IMR-90 (cell line): Measurements from ENCODE around the gene OSGEP. TPM values are rescaled to one million over a fixed set of nuclear protein-coding genes. Genes with fewer than 3 reads are reported as not detected.

Source experiments
- ATAC-seq: fragments of 200-7000 bp; cut with Tn5 transposase; 2 replicates; pipeline ENCODE4 v1.9.1; 2020; ENCODE audit warnings: low read depth, mild to moderate bottlenecking, moderate library complexity
- BruUV-seq: library from RNA; stranded (reverse); fragments of 400-500 nt; replicated peaks from 2 replicates; lab custom pipeline; 2021; lab: Mats Ljungman, UMichigan
- CTCF ChIA-PET: fragments of 300-600 bp; formaldehyde crosslinking; extraction: SDS; loops from one replicate; lab custom pipeline; 2021; ENCODE audit warnings: antibody characterized with exemption; lab: Yijun Ruan, JAX
- POLR2A ChIA-PET: fragments of 300-600 bp; sonication (Branson Sonifier 250); formaldehyde crosslinking; loops from one replicate; lab custom pipeline; 2022; ENCODE audit warnings: antibody characterized with exemption; ENCODE audit not compliant: unreplicated experiment; lab: Charles Lee
- DNase-seq: peaks from one replicate; pipeline ENCODE4 v3.0.0; 2013
- H2AFZ ChIP-seq: replicated peaks from 2 replicates; pipeline ENCODE3; 2013; ENCODE audit warnings: low read length, mild to moderate bottlenecking; ENCODE audit not compliant: poor library complexity
- H2AK5ac ChIP-seq: 2 replicates; pipeline ENCODE4 v1.6.1; 2013; ENCODE audit warnings: low read depth, low read length, inconsistent platforms
- H2AK9ac ChIP-seq: replicated peaks from 2 replicates; pipeline ENCODE3; 2013; ENCODE audit warnings: mild to moderate bottlenecking, low read depth, low read length, moderate library complexity; ENCODE audit not compliant: poor library complexity
- H2BK120ac ChIP-seq: 2 replicates; pipeline ENCODE4 v1.6.1; 2013; ENCODE audit warnings: low read depth, low read length, inconsistent platforms
- H2BK15ac ChIP-seq: 3 replicates; pipeline ENCODE4 v1.6.1; 2013; ENCODE audit warnings: low read depth, low read length, inconsistent platforms
- H2BK20ac ChIP-seq: 2 replicates; pipeline ENCODE4 v1.6.1; 2013; ENCODE audit warnings: low read depth, mild to moderate bottlenecking, inconsistent platforms, low read length, moderate library complexity
- H2BK5ac ChIP-seq: 2 replicates; pipeline ENCODE4 v1.6.1; 2013; ENCODE audit warnings: mild to moderate bottlenecking, low read depth, low read length, inconsistent platforms; ENCODE audit not compliant: poor library complexity, severe bottlenecking
- H3K14ac ChIP-seq: replicated peaks from 2 replicates; pipeline ENCODE4 v1.6.1; 2013; ENCODE audit warnings: low read depth, low read length, inconsistent platforms
- H3K18ac ChIP-seq: 2 replicates; pipeline ENCODE4 v1.6.1; 2013; ENCODE audit warnings: low read depth, low read length, control low read depth
- H3K23ac ChIP-seq: 2 replicates; pipeline ENCODE4 v1.6.1; 2013; ENCODE audit warnings: low read depth, low read length, inconsistent platforms
- H3K27ac ChIP-seq: 2 replicates; pipeline ENCODE4 v1.5.1; 2013; ENCODE audit warnings: mild to moderate bottlenecking, control low read depth, low read length; ENCODE audit not compliant: insufficient read depth
- H3K27me3 ChIP-seq: 2 replicates; pipeline ENCODE4 v1.6.1; 2013; ENCODE audit warnings: low read length; ENCODE audit not compliant: control insufficient read depth, insufficient read depth
- H3K36me3 ChIP-seq: 2 replicates; pipeline ENCODE4 v1.6.1; 2013; ENCODE audit warnings: low read length, mixed read lengths; ENCODE audit not compliant: control insufficient read depth, insufficient read depth
- H3K4ac ChIP-seq: 2 replicates; pipeline ENCODE4 v1.6.1; 2013; ENCODE audit warnings: low read depth, low read length, inconsistent platforms
- H3K4me1 ChIP-seq: 2 replicates; pipeline ENCODE4 v1.6.1; 2013; ENCODE audit warnings: low read length, mixed read lengths; ENCODE audit not compliant: control insufficient read depth, insufficient read depth
- H3K4me2 ChIP-seq: 2 replicates; pipeline ENCODE4 v1.6.1; 2013; ENCODE audit warnings: low read depth, mild to moderate bottlenecking, control low read depth, low read length, moderate library complexity
- H3K4me3 ChIP-seq: 2 replicates; pipeline ENCODE4 v1.5.1; 2013; ENCODE audit warnings: low read depth, mild to moderate bottlenecking, control low read depth, low read length, moderate library complexity; ENCODE audit not compliant: insufficient read depth
- H3K56ac ChIP-seq: 2 replicates; pipeline ENCODE4 v1.6.1; 2013; ENCODE audit warnings: low read length, inconsistent platforms; ENCODE audit not compliant: insufficient read depth; ENCODE audit errors: extremely low read depth
- H3K79me1 ChIP-seq, 2 experiments: 2 replicates each; pipeline ENCODE4 v1.6.1; 2013; ENCODE audit warnings: low read length in 2 of 2, inconsistent platforms in 1 of 2, low read depth in 1 of 2
- H3K9ac ChIP-seq: 2 replicates; pipeline ENCODE4 v1.6.1; 2013; ENCODE audit warnings: low read depth, low read length, control low read depth
- H3K9me1 ChIP-seq: 2 replicates; pipeline ENCODE4 v1.6.1; 2013; ENCODE audit warnings: low read length, inconsistent platforms; ENCODE audit not compliant: insufficient read depth
- H3K9me3 ChIP-seq: 2 replicates; pipeline ENCODE4 v1.6.1; 2013; ENCODE audit warnings: low read length; ENCODE audit not compliant: control insufficient read depth, insufficient read depth
- H4K20me1 ChIP-seq: 2 replicates; pipeline ENCODE4 v1.6.1; 2013; ENCODE audit warnings: low read length, inconsistent platforms; ENCODE audit not compliant: insufficient read depth
- H4K5ac ChIP-seq: 2 replicates; pipeline ENCODE4 v1.6.1; 2013; ENCODE audit warnings: mild to moderate bottlenecking, low read depth, low read length, control low read depth
- H4K8ac ChIP-seq, 2 experiments: 2 replicates each; pipeline ENCODE4 v1.6.1; 2013; ENCODE audit warnings: low read depth in 2 of 2, low read length in 2 of 2, control low read depth in 1 of 2, inconsistent platforms in 1 of 2
- H4K91ac ChIP-seq: 2 replicates; pipeline ENCODE4 v1.6.1; 2013; ENCODE audit warnings: low read depth, low read length, inconsistent platforms; ENCODE audit not compliant: insufficient read depth
- ELK1 ChIP-seq: fragments of 150-350 bp; IDR thresholded peaks from 2 replicates; pipeline ENCODE4 v1.6.1; 2016; ENCODE audit warnings: low read depth, mild to moderate bottlenecking, low read length, moderate library complexity, borderline replicate concordance
- MXI1 ChIP-seq: IDR thresholded peaks from 2 replicates; pipeline ENCODE4 v1.6.1; 2012; ENCODE audit warnings: low read depth, mild to moderate bottlenecking, low read length, moderate library complexity, borderline replicate concordance
- POLR2A ChIP-seq: IDR thresholded peaks from 2 replicates; pipeline ENCODE4 v1.6.1; 2012; ENCODE audit warnings: mild to moderate bottlenecking, low read depth, low read length
- WGBS, 2 experiments: methylation state at CpG; one replicate each; pipeline versions ENCODE4 v1.1.5 to v1.1.7; 2013; ENCODE audit warnings: missing lambda C conversion rate in 2 of 2; ENCODE audit not compliant: insufficient read length in 1 of 2; ENCODE audit errors: extremely low coverage in 2 of 2; 5-methylcytosine and 5-hydroxymethylcytosine counted together
- dilution Hi-C: fragments of 300-500 bp; cut with HindIII; formaldehyde crosslinking; loops from one replicate; pipeline ENCODE4 v1.14.3; 2018; ENCODE audit warnings: low sequenced_read_pairs; ENCODE audit not compliant: unreplicated experiment
- in situ Hi-C: fragments of 300-500 bp; cut with MboI; formaldehyde crosslinking; loops from 3 replicates; pipeline ENCODE4 v1.14.3; 2019; ENCODE audit warnings: low sequenced_read_pairs, inconsistent platforms, mixed read lengths
- intact Hi-C: fragments of 100-400 bp; cut with micrococcal nuclease; formaldehyde crosslinking; loops from 2 replicates; pipeline ENCODE4 v1.10.0; 2022
- polyA plus RNA-seq, 3 experiments: library from polyadenylated mRNA; depleted of rRNA; stranded (reverse); fragments of >200 nt; gene quantifications; 2 replicates each; pipeline ENCODE4 v1.2.3, GENCODE V29; 2012; ENCODE audit warnings: low replicate concordance in 1 of 3
- total RNA-seq: library from RNA; depleted of rRNA; stranded (reverse); fragments of >200 nt; gene quantifications from 2 replicates; pipeline ENCODE4 v1.2.3, GENCODE V29; 2012

The OSGEP gene
- total and polyA plus RNA-seq, 2 of the 4 experiments (the other 2 are of a cell fraction): 24.7 to 32.4 TPM

GRCh38 chr14:20469242-20469889 lies 14.8 kb upstream of the OSGEP start, which contains the start of gene PNP:
TSS of gene PNP (plus strand) at chr14:20469406. CDS start at chr14:20469525, 119 bp downstream.
- Histone ChIP-seq H3K9ac (peak within 1 kb of the TSS; percentile 75), H3K14ac (peak within 1 kb of the TSS; percentile 71), H2AFZ (peak within 1 kb of the TSS; percentile 88), H4K5ac (peak within 1 kb of the TSS; percentile 11; the same call in 1 of the 2 replicates), H2BK120ac (peak within 1 kb of the TSS; percentile 44; the same call in 1 of the 2 replicates), H3K4ac (peak within 1 kb of the TSS; percentile 72), H2BK5ac (peak within 1 kb of the TSS; percentile 50), H3K4me1 (peaks cover 4% of the 10 kb centered on the region; the same call in 1 of the 2 replicates), H4K8ac (peak within 1 kb of the TSS; percentile 53 to 73), H4K20me1 (no peaks in the 10 kb centered on the region), H3K27me3 (no peaks in the 10 kb centered on the region), H3K9me3 (no peaks in the 10 kb centered on the region), H2AK9ac (peak within 1 kb of the TSS; percentile 18), H3K56ac (no peak within 1 kb of the TSS), H3K27ac (peak within 1 kb of the TSS; percentile 58; the same call in 1 of the 2 replicates), H2AK5ac (peak within 1 kb of the TSS; percentile 57; the same call in 1 of the 2 replicates), H4K91ac (0 out of 2 replicates have a peak within 1 kb of the TSS, but pooled peaks have one; percentile 36), H2BK15ac (0 out of 3 replicates have a peak within 1 kb of the TSS, but pooled peaks have one; percentile 3), H3K36me3 (peaks cover 1% of the 10 kb centered on the region; the same call in 1 of the 2 replicates), H3K4me2 (peak within 1 kb of the TSS; percentile 95), H3K18ac (no peak within 1 kb of the TSS; the same call in 1 of the 2 replicates), H3K9me1 (peaks cover 7% of the 10 kb centered on the region), H2BK20ac (no peak within 1 kb of the TSS), H3K4me3 (peak within 1 kb of the TSS; percentile 88), H3K23ac (peak within 1 kb of the TSS; percentile 49; the same call in 1 of the 2 replicates), H3K79me1 (peaks cover 15 to 17% of the 10 kb centered on the region in 2 experiments)
- intact Hi-C loops (loop anchor here (5.0 kb wide), 1 partner anchor 63 kb away; no protein-coding TSS in a partner anchor), in situ Hi-C loops (loop anchor here (25.0 kb wide), 1 partner anchor 618 kb away; the partner anchor contains the start of gene ZNF219), dilution Hi-C loops (no loop called here)
- ChIA-PET CTCF (no interaction called here), POLR2A (no interaction called here)
- ATAC-seq: peak; percentile 98
- WGBS, 2 experiments: 0% methylated on average over 9 of the region's 40 CpGs; no CpG with 5 or more reads in 1 of the 2 experiments
- BruUV-seq: no TSS peak
- TF ChIP-seq POLR2A: peak; percentile 98
- no peak for TF ChIP-seq ELK1
- 0 out of 2 replicates have a peak, but pooled peaks have one; percentile 48 for TF ChIP-seq MXI1
- peak; percentile 85 for DNase-seq
